ENCODE data around the gene AHCY. TPM values are rescaled to one million over a fixed set of nuclear protein-coding genes. Genes with fewer than 3 reads are reported as not detected.

Gene AHCY
- total RNA-seq, 1 experiment from 2014 or later = 350 TPM

DNA sequence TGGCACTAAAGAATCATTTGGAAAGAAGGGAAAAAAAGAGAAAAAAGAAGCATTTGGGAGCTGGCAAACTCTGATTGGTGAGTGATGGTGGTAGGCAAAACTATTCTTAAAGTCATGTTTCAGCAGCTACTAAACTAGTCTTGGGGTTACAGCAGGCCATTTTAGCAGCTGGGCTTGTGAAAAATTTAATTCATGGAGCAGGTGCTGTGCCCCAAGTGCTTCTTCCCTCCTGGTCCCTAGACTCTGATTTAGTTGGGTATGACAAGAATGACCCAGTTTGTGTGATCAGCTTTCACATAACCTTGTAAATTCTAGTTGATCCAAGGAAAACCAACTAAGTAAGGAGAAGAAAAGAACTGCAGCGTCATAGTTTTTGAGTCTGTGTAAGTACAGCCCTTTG is 63.0 kb downstream of the AHCY start:
- no peaks in the 10 kb centered on the region for H3K9me2 ChIP-seq (ENCODE audit: insufficient read depth)
- H3K4me2 ChIP-seq (ENCODE audit: low read length) = no peak overlapping the region
- H4K20me1 ChIP-seq (ENCODE audit: insufficient read depth) = no peaks in the 10 kb centered on the region
- no peaks in the 10 kb centered on the region for H3K36me3 ChIP-seq (ENCODE audit: control insufficient read depth in 1 of 2, insufficient read depth in 2 of 2, low read length in 2 of 2)
- no peak overlapping the region for H3K9ac ChIP-seq (ENCODE audit: low read length)
- no peak overlapping the region for H3K27ac ChIP-seq (ENCODE audit: low read depth, low read length)
- no peak overlapping the region for H3K4me3 ChIP-seq (replicated peaks in 1 of 2; ENCODE audit: low read depth in 1 of 2, low read length in 2 of 2)
- DNase-seq (ENCODE audit: low read depth, low spot score) = no peak
- ChIA-PET CTCF (no interaction called here), RAD21 (ENCODE audit: low non-redundant PET in 1 of 2, low total read pairs in 2 of 2, uncharacterized antibody in 2 of 2, unreplicated experiment in 2 of 2) (no interaction called here), POLR2A (no interaction called here)
- TF ChIP-seq, protein P1, sequence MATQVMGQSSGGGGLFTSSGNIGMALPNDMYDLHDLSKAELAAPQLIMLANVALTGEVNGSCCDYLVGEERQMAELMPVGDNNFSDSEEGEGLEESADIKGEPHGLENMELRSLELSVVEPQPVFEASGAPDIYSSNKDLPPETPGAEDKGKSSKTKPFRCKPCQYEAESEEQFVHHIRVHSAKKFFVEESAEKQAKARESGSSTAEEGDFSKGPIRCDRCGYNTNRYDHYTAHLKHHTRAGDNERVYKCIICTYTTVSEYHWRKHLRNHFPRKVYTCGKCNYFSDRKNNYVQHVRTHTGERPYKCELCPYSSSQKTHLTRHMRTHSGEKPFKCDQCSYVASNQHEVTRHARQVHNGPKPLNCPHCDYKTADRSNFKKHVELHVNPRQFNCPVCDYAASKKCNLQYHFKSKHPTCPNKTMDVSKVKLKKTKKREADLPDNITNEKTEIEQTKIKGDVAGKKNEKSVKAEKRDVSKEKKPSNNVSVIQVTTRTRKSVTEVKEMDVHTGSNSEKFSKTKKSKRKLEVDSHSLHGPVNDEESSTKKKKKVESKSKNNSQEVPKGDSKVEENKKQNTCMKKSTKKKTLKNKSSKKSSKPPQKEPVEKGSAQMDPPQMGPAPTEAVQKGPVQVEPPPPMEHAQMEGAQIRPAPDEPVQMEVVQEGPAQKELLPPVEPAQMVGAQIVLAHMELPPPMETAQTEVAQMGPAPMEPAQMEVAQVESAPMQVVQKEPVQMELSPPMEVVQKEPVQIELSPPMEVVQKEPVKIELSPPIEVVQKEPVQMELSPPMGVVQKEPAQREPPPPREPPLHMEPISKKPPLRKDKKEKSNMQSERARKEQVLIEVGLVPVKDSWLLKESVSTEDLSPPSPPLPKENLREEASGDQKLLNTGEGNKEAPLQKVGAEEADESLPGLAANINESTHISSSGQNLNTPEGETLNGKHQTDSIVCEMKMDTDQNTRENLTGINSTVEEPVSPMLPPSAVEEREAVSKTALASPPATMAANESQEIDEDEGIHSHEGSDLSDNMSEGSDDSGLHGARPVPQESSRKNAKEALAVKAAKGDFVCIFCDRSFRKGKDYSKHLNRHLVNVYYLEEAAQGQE (IDR thresholded peaks at IDR 0.05; ENCODE audit: low read depth) = no peak
- TF ChIP-seq EZH2phosphoT487 (IDR thresholded peaks at IDR 0.05; ENCODE audit: borderline replicate concordance) = no peak
- TF ChIP-seq EGR1 (IDR thresholded peaks at IDR 0.05; ENCODE audit: low read depth) = no peak
- BruUV-seq (replicated peaks) = no TSS peak
- 0 out of 4 replicates have a peak, but pooled peaks cover 0 to 3% of the 10 kb centered on the region in 2 experiments for H3K9me3 ChIP-seq (ENCODE audit: control insufficient read depth in 1 of 2, insufficient read depth in 1 of 2, low read depth in 1 of 2, low read length in 2 of 2)
- no peak overlapping the region for H2AFZ ChIP-seq (ENCODE audit: low read depth, low read length, poor library complexity, severe bottlenecking)
- ATAC-seq = no peak
- intact Hi-C loops (cut with micrococcal nuclease) = no loop called here
- H3K79me2 ChIP-seq (ENCODE audit: insufficient read depth, low read length) = no peaks in the 10 kb centered on the region
- H3K27me3 ChIP-seq (ENCODE audit: insufficient read depth, low read length) = no peaks in the 10 kb centered on the region
- no peaks in the 10 kb centered on the region for H3K4me1 ChIP-seq (ENCODE audit: control insufficient read depth in 1 of 2, insufficient read depth in 2 of 2, low read length in 2 of 2)

- no peak overlapping the region for H3K9ac ChIP-seq (ENCODE audit: low read length)
- H3K4me3 ChIP-seq (replicated peaks in 1 of 2; ENCODE audit: low read depth in 1 of 2, low read length in 2 of 2) = no peak overlapping the region
- H3K79me2 ChIP-seq (ENCODE audit: insufficient read depth, low read length) = no peaks in the 10 kb centered on the region
- DNase-seq (ENCODE audit: low read depth, low spot score) (no peak), ATAC-seq (no peak)
- no peak overlapping the region for H3K4me2 ChIP-seq (ENCODE audit: low read length)
- ChIA-PET CTCF (no interaction called here), POLR2A (no interaction called here), RAD21 (ENCODE audit: low non-redundant PET in 1 of 2, low total read pairs in 2 of 2, uncharacterized antibody in 2 of 2, unreplicated experiment in 2 of 2) (no interaction called here)
- TF ChIP-seq TCF7L2 (IDR thresholded peaks at IDR 0.05; ENCODE audit: borderline replicate concordance, extremely low read depth, insufficient read depth, insufficient read length) (no peak), ZFX (IDR thresholded peaks at IDR 0.05) (no peak), RAD21 (IDR thresholded peaks at IDR 0.05; ENCODE audit: low read depth) (no peak), EZH2 (IDR thresholded peaks at IDR 0.05) (no peak), SP1 (IDR thresholded peaks at IDR 0.05; ENCODE audit: low read depth) (no peak), YY1 (IDR thresholded peaks at IDR 0.05; ENCODE audit: extremely low read depth, insufficient replicate concordance, low read depth, low read length) (no peak), ZNF274 (IDR thresholded peaks at IDR 0.05; ENCODE audit: low read depth, low read length) (no peak), CBX3 (IDR thresholded peaks at IDR 0.05; ENCODE audit: low read depth) (no peak), SRF (IDR thresholded peaks at IDR 0.05; ENCODE audit: low read depth) (no peak), POLR2A (IDR thresholded peaks at IDR 0.05; ENCODE audit: borderline replicate concordance, extremely low read depth, insufficient read depth, insufficient read length) (no peak), EGR1 (IDR thresholded peaks at IDR 0.05; ENCODE audit: low read depth) (no peak), ELF1 (IDR thresholded peaks at IDR 0.05; ENCODE audit: borderline replicate concordance, low read depth) (no peak)
- TF ChIP-seq, protein P2, sequence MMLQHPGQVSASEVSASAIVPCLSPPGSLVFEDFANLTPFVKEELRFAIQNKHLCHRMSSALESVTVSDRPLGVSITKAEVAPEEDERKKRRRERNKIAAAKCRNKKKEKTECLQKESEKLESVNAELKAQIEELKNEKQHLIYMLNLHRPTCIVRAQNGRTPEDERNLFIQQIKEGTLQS (IDR thresholded peaks at IDR 0.05) = no peak
- no peak overlapping the region for H2AFZ ChIP-seq (ENCODE audit: low read depth, low read length, poor library complexity, severe bottlenecking)
- BruUV-seq (replicated peaks) = no TSS peak
- H3K27ac ChIP-seq (ENCODE audit: low read depth, low read length) = no peak overlapping the region
- no peaks in the 10 kb centered on the region for H3K9me2 ChIP-seq (ENCODE audit: insufficient read depth)
- H3K4me1 ChIP-seq (ENCODE audit: control insufficient read depth in 1 of 2, insufficient read depth in 2 of 2, low read length in 2 of 2) = no peaks in the 10 kb centered on the region
- no peaks in the 10 kb centered on the region for H4K20me1 ChIP-seq (ENCODE audit: insufficient read depth)
- H3K27me3 ChIP-seq (ENCODE audit: insufficient read depth, low read length) = no peaks in the 10 kb centered on the region
- intact Hi-C loops (cut with micrococcal nuclease) = no loop called here
- H3K36me3 ChIP-seq (ENCODE audit: control insufficient read depth in 1 of 2, insufficient read depth in 2 of 2, low read length in 2 of 2) = no peaks in the 10 kb centered on the region
- H3K9me3 ChIP-seq (ENCODE audit: control insufficient read depth in 1 of 2, insufficient read depth in 1 of 2, low read depth in 1 of 2, low read length in 2 of 2) = 0 out of 4 replicates have a peak, but pooled peaks cover 0 to 3% of the 10 kb centered on the region in 2 experiments
These were observed 65.2 kb downstream of the AHCY start for GRCh38 chr20:34237942-34238341.

All from HCT116 (cell line).